A673 (cell line): ENCODE measurements around the gene RIMS1. TPM values are rescaled to one million over a fixed set of nuclear protein-coding genes. Genes with fewer than 3 reads are reported as not detected.
A peak's percentile ranks its signal among the peaks of the same experiment; 100 is the strongest.

Experiments
- BruUV-seq: library from RNA; stranded (reverse); fragments of 400-500 nt; replicated peaks from 2 replicates; lab custom pipeline; 2021; lab: Mats Ljungman, UMichigan
- CTCF ChIA-PET: fragments of 300-600 bp; sonication (Branson Sonifier 250); formaldehyde crosslinking; loops from one replicate; lab custom pipeline; 2022; ENCODE audit warnings: antibody characterized with exemption; lab: Charles Lee
- POLR2A ChIA-PET: fragments of 300-600 bp; sonication (Branson Sonifier 250); formaldehyde crosslinking; loops from one replicate; lab custom pipeline; 2022; ENCODE audit warnings: antibody characterized with exemption; ENCODE audit not compliant: low non-redundant PET; lab: Charles Lee
- DNase-seq: peaks from one replicate; pipeline ENCODE4 v3.0.0-alpha.2; 2015; ENCODE audit warnings: low spot score
- H3K27ac ChIP-seq: fragments of 200-600 bp; sonication (generic); 2 replicates; pipeline ENCODE4 v1.5.1; 2016; ENCODE audit warnings: mixed run types, low read depth, mild to moderate bottlenecking, mixed read lengths, antibody characterized with exemption, low read length; ENCODE audit not compliant: poor library complexity, severe bottlenecking
- H3K27me3 ChIP-seq: fragments of 200-600 bp; sonication (generic); replicated peaks from 2 replicates; pipeline ENCODE4 v1.6.1; 2017; ENCODE audit warnings: mixed run types, low read depth, mild to moderate bottlenecking, mixed read lengths, antibody characterized with exemption, low read length; ENCODE audit not compliant: insufficient read depth, poor library complexity
- H3K36me3 ChIP-seq: fragments of 200-600 bp; sonication (generic); 2 replicates; pipeline ENCODE4 v1.6.1; 2016; ENCODE audit warnings: mixed run types, mild to moderate bottlenecking, mixed read lengths, antibody characterized with exemption, low read length; ENCODE audit not compliant: insufficient read depth, poor library complexity, severe bottlenecking
- H3K4me1 ChIP-seq: fragments of 200-600 bp; sonication (generic); 2 replicates; pipeline ENCODE4 v1.6.1; 2017; ENCODE audit warnings: mixed run types, mild to moderate bottlenecking, mixed read lengths, antibody characterized with exemption, low read length; ENCODE audit not compliant: insufficient read depth, poor library complexity, severe bottlenecking
- H3K4me3 ChIP-seq: fragments of 200-600 bp; sonication (generic); 2 replicates; pipeline ENCODE4 v1.5.1; 2016; ENCODE audit warnings: low read depth, mixed run types, mild to moderate bottlenecking, mixed read lengths, low read length; ENCODE audit not compliant: poor library complexity, severe bottlenecking
- H3K9me3 ChIP-seq: fragments of 200-600 bp; sonication (generic); 2 replicates; pipeline ENCODE4 v1.6.1; 2016; ENCODE audit warnings: mixed run types, low read depth, mild to moderate bottlenecking, mixed read lengths, antibody characterized with exemption, low read length; ENCODE audit not compliant: poor library complexity, severe bottlenecking
- EZH2 ChIP-seq: fragments of 200-600 bp; sonication (generic); IDR thresholded peaks from 2 replicates; pipeline ENCODE4 v1.6.1; 2017; ENCODE audit warnings: borderline replicate concordance, low read depth, mild to moderate bottlenecking, mixed read lengths, antibody characterized with exemption, low read length; ENCODE audit not compliant: poor library complexity, severe bottlenecking
- intact Hi-C: fragments of 100-400 bp; cut with micrococcal nuclease; formaldehyde crosslinking; loops from one replicate; pipeline ENCODE4 v1.10.0; 2022; ENCODE audit not compliant: unreplicated experiment
- total RNA-seq: library from RNA; stranded (reverse); gene quantifications from 2 replicates; pipeline ENCODE4 v1.2.3, GENCODE V29; 2021
- TF ChIP-seq, protein P1 (sequence below): fragments of 300-800, 200-600 bp; sonication (generic); conservative IDR thresholded peaks from 2 replicates; pipeline ENCODE4 v1.5.1; 2017; ENCODE audit warnings: low read depth, mild to moderate bottlenecking, antibody characterized with exemption, low read length, moderate library complexity, mixed read lengths

The RIMS1 gene
- total RNA-seq, 1 experiment from 2014 or later: 1.3 TPM

DNA sequence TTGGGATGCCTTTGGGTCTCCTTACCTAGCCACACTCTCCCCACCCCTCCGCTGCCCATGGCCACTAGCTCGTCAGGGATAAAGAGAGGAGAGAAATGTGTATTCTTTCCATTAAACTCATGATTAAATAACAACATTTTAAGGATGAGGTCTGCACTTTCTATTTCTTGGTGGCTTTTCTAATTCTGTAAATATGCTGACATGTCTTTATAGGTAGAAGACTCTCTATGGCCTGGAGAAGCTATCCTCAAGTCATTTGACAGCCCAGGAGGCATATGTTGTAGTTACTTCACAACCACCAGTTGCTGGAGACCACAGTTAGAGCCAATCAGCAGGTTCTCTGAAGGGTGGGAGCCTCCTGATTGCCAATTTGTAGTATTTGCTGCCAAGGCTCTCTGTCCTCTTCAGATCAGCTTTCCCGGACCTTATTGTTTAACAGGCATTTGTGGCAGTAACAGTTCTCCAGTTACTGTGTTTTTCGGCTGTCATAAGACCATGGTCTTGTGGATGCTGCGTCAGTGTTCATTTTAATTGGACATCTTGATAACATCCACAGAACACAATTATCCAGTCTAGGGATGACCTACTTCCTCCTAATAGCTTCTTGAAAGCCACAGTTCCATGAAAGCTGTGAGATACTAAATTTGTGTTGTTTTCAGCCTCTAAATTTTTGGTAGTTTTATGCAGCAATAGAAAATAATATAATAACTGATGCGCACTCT is 530.6 kb downstream of the RIMS1 start:
- Histone ChIP-seq H3K36me3 (no peaks in the 10 kb centered on the region), H3K27ac (no peak overlapping the region), H3K4me1 (peaks cover 36% of the 10 kb centered on the region), H3K9me3 (no peaks in the 10 kb centered on the region), H3K4me3 (no peak overlapping the region), H3K27me3 (no peaks in the 10 kb centered on the region)
- TF ChIP-seq, protein P1, sequence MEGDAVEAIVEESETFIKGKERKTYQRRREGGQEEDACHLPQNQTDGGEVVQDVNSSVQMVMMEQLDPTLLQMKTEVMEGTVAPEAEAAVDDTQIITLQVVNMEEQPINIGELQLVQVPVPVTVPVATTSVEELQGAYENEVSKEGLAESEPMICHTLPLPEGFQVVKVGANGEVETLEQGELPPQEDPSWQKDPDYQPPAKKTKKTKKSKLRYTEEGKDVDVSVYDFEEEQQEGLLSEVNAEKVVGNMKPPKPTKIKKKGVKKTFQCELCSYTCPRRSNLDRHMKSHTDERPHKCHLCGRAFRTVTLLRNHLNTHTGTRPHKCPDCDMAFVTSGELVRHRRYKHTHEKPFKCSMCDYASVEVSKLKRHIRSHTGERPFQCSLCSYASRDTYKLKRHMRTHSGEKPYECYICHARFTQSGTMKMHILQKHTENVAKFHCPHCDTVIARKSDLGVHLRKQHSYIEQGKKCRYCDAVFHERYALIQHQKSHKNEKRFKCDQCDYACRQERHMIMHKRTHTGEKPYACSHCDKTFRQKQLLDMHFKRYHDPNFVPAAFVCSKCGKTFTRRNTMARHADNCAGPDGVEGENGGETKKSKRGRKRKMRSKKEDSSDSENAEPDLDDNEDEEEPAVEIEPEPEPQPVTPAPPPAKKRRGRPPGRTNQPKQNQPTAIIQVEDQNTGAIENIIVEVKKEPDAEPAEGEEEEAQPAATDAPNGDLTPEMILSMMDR: no peak
- TF ChIP-seq EZH2: no peak
- ChIA-PET POLR2A (interaction anchor here (0.6 kb wide), 1 partner anchor 240 kb away, joined by 4 read pairs; no protein-coding TSS in a partner anchor), CTCF (interaction anchor here (0.5 kb wide), 1 partner anchor 91 kb away, joined by 4 read pairs; no protein-coding TSS in a partner anchor)
- no peak for DNase-seq
- BruUV-seq: no TSS peak
- intact Hi-C loops: loop anchor here (5.0 kb wide), 1 partner anchor 205 kb away; the partner anchor contains the start of gene KCNQ5

DNA sequence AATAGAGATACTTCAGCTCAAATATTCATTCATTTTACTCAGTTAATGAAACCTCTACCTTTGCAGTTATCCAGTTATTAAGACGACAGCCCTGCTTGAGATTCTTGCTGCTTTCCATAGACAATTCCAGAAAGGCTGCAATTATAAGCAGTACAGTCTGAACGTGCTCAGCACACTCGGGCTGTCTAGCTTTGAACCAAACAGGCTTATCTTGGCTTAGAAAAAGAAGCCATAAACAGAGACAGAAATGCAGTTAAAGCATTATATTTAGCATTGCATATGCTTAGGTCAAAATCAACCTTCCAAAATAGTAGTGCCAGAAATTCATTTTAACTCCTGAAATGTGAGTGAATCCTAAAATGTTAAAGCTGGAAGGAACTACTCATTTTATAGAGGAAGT is 531.4 kb downstream of the RIMS1 start:
- H3K27ac ChIP-seq: no peak overlapping the region
- POLR2A ChIA-PET: interaction anchor here (0.9 kb wide), 1 partner anchor 205 kb away, joined by 4 read pairs; no protein-coding TSS in a partner anchor
- intact Hi-C loops: loop anchor here (5.0 kb wide), 1 partner anchor 205 kb away; the partner anchor contains the start of gene KCNQ5

DNA sequence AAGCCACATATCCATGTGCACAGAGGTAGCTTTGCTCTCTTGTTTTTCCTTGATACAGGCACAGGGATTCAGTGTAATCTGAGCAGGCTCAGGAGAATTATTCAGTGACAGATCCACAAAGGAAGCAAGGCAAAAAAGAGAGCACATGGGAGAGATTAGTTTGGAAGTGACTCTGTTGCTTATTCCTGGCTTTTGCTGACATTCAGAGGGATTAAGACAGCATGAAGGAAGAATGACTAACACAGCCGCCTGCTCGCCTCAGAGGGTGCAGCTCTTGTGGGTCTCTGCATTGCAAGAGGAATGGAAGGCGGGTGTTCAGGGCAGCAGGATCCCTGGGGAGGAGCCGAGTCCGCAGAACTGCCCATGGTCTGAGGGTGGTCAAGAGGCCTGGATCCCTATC is 532.1 kb downstream of the RIMS1 start:
- TF ChIP-seq EZH2: no peak
- TF ChIP-seq, protein P1: no peak
- BruUV-seq: no TSS peak
- intact Hi-C loops: loop anchor here (5.0 kb wide), 1 partner anchor 204 kb away; the partner anchor contains the start of gene KCNQ5
- peaks cover 46% of the 10 kb centered on the region for H3K4me1 ChIP-seq
- no peak overlapping the region for H3K27ac ChIP-seq
- ChIA-PET CTCF (no interaction called here), POLR2A (interaction anchor here (0.9 kb wide), 1 partner anchor 204 kb away, joined by 4 read pairs; no protein-coding TSS in a partner anchor)
- H3K9me3 ChIP-seq: no peaks in the 10 kb centered on the region
- no peaks in the 10 kb centered on the region for H3K36me3 ChIP-seq
- no peaks in the 10 kb centered on the region for H3K27me3 ChIP-seq
- H3K4me3 ChIP-seq: no peak overlapping the region
- peak; percentile 64 for DNase-seq

More for the DNA sequence above, 531.4 kb downstream of the RIMS1 start:
- H3K4me3 ChIP-seq: no peak overlapping the region
- no peak for DNase-seq
- H3K9me3 ChIP-seq: no peaks in the 10 kb centered on the region
- H3K36me3 ChIP-seq: no peaks in the 10 kb centered on the region
- H3K27me3 ChIP-seq: no peaks in the 10 kb centered on the region
- BruUV-seq: no TSS peak
- TF ChIP-seq EZH2: no peak
- TF ChIP-seq, protein P1: no peak
- CTCF ChIA-PET: no interaction called here
- H3K4me1 ChIP-seq: peaks cover 45% of the 10 kb centered on the region
